Smooth muscle cell (in vitro differentiated cells): ENCODE measurements around the gene PHACTR4. TPM values are rescaled to one million over a fixed set of nuclear protein-coding genes. Genes with fewer than 3 reads are reported as not detected.
"Not testable (repeated sequence)": the region's sequence is repeated elsewhere in the genome, so short reads cannot be mapped to it uniquely, and the experiment has no call there.

Source experiments
- DNase-seq: peaks from one replicate; lab custom pipeline; 2025; ENCODE audit not compliant: unreplicated experiment; lab: John Stamatoyannopoulos, UW
- H2AFZ ChIP-seq: fragments of 200-600 bp; sonication (generic); 2 replicates; pipeline ENCODE4 v1.6.0; 2016; ENCODE audit warnings: antibody characterized with exemption, low read depth, mild to moderate bottlenecking
- H3F3A ChIP-seq: fragments of 200-600 bp; sonication (generic); 2 replicates; pipeline ENCODE4 v1.6.0; 2017; ENCODE audit warnings: antibody characterized with exemption, low read depth
- H3K27ac ChIP-seq: fragments of 200-600 bp; sonication (generic); 2 replicates; pipeline ENCODE4 v1.5.1; 2016; ENCODE audit warnings: low read depth, mild to moderate bottlenecking
- H3K27me3 ChIP-seq: fragments of 200-600 bp; sonication (generic); 2 replicates; pipeline ENCODE4 v1.6.1; 2016; ENCODE audit warnings: low read depth, mild to moderate bottlenecking
- H3K36me3 ChIP-seq: fragments of 200-600 bp; sonication (generic); 2 replicates; pipeline ENCODE4 v1.5.1; 2016; ENCODE audit warnings: low read depth
- H3K4me1 ChIP-seq: fragments of 200-600 bp; sonication (generic); 2 replicates; pipeline ENCODE4 v1.5.1; 2016; ENCODE audit warnings: low read depth
- H3K4me2 ChIP-seq: fragments of 200-600 bp; sonication (generic); 2 replicates; pipeline ENCODE4 v1.6.0; 2016; ENCODE audit warnings: mild to moderate bottlenecking
- H3K4me3 ChIP-seq: fragments of 200-600 bp; sonication (generic); 2 replicates; pipeline ENCODE4 v1.5.1; 2016; ENCODE audit warnings: mild to moderate bottlenecking
- H3K79me2 ChIP-seq: fragments of 200-600 bp; sonication (generic); 2 replicates; pipeline ENCODE4 v1.6.0; 2016; ENCODE audit warnings: low read depth, mild to moderate bottlenecking
- H3K9ac ChIP-seq: fragments of 200-600 bp; sonication (generic); 2 replicates; pipeline ENCODE4 v1.6.0; 2016; ENCODE audit warnings: low read depth
- H3K9me3 ChIP-seq: fragments of 200-600 bp; sonication (generic); replicated peaks from 2 replicates; pipeline ENCODE4 v1.5.1; 2016; ENCODE audit warnings: low read depth
- H4K20me1 ChIP-seq: fragments of 200-600 bp; sonication (generic); 2 replicates; pipeline ENCODE4 v1.6.0; 2016; ENCODE audit warnings: low read depth
- CTCF ChIP-seq: fragments of 200-600 bp; sonication (generic); IDR thresholded peaks from 2 replicates; pipeline ENCODE4 v1.5.1; 2017; ENCODE audit warnings: borderline replicate concordance, mild to moderate bottlenecking, antibody characterized with exemption; ENCODE audit not compliant: insufficient read depth, poor library complexity, severe bottlenecking
- WGBS: methylation state at CpG from one replicate; pipeline ENCODE4 v1.1.7; 2016; ENCODE audit warnings: low lambda C conversion rate; 5-methylcytosine and 5-hydroxymethylcytosine counted together
- polyA plus RNA-seq: library from polyadenylated mRNA; unstranded; fragments of >200 nt; fragmentation: Nextera tagmentation; extraction: Ambion mirVana; gene quantifications from 2 replicates; pipeline ENCODE4 v1.2.1, GENCODE V29; 2016
- total RNA-seq: library from RNA; depleted of rRNA; stranded (reverse); fragments of >200 nt; gene quantifications from 2 replicates; pipeline ENCODE4 v1.2.3, GENCODE V29; 2014

Gene PHACTR4
- total and polyA plus RNA-seq, 2 experiments from 2014 or later, result 15.2 to 20.2 TPM

GRCh38 chr1:28374297-28374696, 4.8 kb downstream of the PHACTR4 start:
- Histone ChIP-seq H3K27ac (peak overlapping the region; percentile 93), H3F3A (peaks cover 16% of the 10 kb centered on the region), H3K36me3 (no peaks in the 10 kb centered on the region), H4K20me1 (peaks cover 3% of the 10 kb centered on the region), H2AFZ (no peak overlapping the region), H3K4me3 (no peak overlapping the region), H3K4me1 (peaks cover 23% of the 10 kb centered on the region), H3K9me3 (no peaks in the 10 kb centered on the region), H3K27me3 (no peaks in the 10 kb centered on the region), H3K4me2 (peak overlapping the region; percentile 37), H3K79me2 (peaks cover 82% of the 10 kb centered on the region), H3K9ac (peak overlapping the region; percentile 66)
- no peak for TF ChIP-seq CTCF
- WGBS, result 75% methylated on average over 2 of the region's 2 CpGs
- DNase-seq, result no peak

GRCh38 chr1:28375598-28375997, 6.1 kb downstream of the PHACTR4 start:
- H3K4me3 ChIP-seq, DNase-seq, H3K27me3 ChIP-seq, H2AFZ ChIP-seq, H3K9ac ChIP-seq, H3K36me3 ChIP-seq, H4K20me1 ChIP-seq, H3K9me3 ChIP-seq, H3K4me2 ChIP-seq: not testable (repeated sequence)
- Histone ChIP-seq H3K4me1 (peaks cover 22% of the 10 kb centered on the region), H3K79me2 (peaks cover 91% of the 10 kb centered on the region), H3F3A (peaks cover 12% of the 10 kb centered on the region), H3K27ac (peak overlapping the region; percentile 93)
- 91% methylated on average over 11 of the region's 11 CpGs for WGBS

DNA sequence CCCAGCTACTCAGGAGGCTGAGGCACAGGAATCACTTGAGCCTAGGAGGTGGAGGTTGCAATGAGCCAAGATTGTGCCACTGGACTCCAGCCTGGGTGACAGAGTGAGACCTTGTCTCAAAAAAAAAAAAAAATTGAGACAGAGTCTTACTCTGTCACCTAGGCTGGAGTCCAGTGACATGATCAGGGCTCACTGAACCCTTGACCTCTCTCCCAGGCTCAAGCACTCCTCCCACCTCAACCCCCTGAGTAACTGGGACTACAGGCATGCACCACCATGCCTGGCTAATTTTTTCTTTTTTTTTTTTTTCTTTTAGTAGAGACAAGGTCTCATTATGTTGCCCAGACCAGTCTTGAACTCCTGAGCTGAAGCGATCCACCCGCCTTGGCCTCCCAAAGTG, 6.7 kb downstream of the PHACTR4 start:
- peaks cover 16% of the 10 kb centered on the region for H3K4me1 ChIP-seq
- not testable (repeated sequence) for H3K27me3 ChIP-seq, H3K36me3 ChIP-seq, H2AFZ ChIP-seq, H3K4me3 ChIP-seq, H3K4me2 ChIP-seq, DNase-seq, H4K20me1 ChIP-seq, H3K9me3 ChIP-seq, H3K9ac ChIP-seq
- peaks cover 91% of the 10 kb centered on the region for H3K79me2 ChIP-seq
- WGBS, result 95% methylated on average over 2 of the region's 2 CpGs
- H3F3A ChIP-seq, result peaks cover 12% of the 10 kb centered on the region
- peak overlapping the region; percentile 93 for H3K27ac ChIP-seq

- no peak for TF ChIP-seq CTCF
- H3K9ac ChIP-seq, result no peak overlapping the region
- H3K27ac ChIP-seq, result no peak overlapping the region
- peaks cover 28% of the 10 kb centered on the region for H4K20me1 ChIP-seq
- no peaks in the 10 kb centered on the region for H3K9me3 ChIP-seq
- no peaks in the 10 kb centered on the region for H3K36me3 ChIP-seq
- H3K4me2 ChIP-seq, result no peak overlapping the region
- H3K27me3 ChIP-seq, result no peaks in the 10 kb centered on the region
- H3K4me3 ChIP-seq, result no peak overlapping the region
- H3K4me1 ChIP-seq, result peaks cover 11% of the 10 kb centered on the region
- H3F3A ChIP-seq, result peaks cover 10% of the 10 kb centered on the region
- WGBS, result 98% methylated on average over 5 of the region's 5 CpGs
- H3K79me2 ChIP-seq, result peaks cover 92% of the 10 kb centered on the region
- H2AFZ ChIP-seq, result no peak overlapping the region
- no peak for DNase-seq
These were observed 9.4 kb downstream of the PHACTR4 start for GRCh38 chr1:28378906-28379305.

GRCh38 chr1:28380394-28380793, 10.9 kb downstream of the PHACTR4 start:
- Histone ChIP-seq H3K4me3 (no peak overlapping the region), H3K4me2 (no peak overlapping the region), H3K79me2 (peaks cover 97% of the 10 kb centered on the region), H2AFZ (no peak overlapping the region), H3K36me3 (no peaks in the 10 kb centered on the region), H3F3A (no peaks in the 10 kb centered on the region), H3K27me3 (no peaks in the 10 kb centered on the region), H3K9ac (no peak overlapping the region), H3K9me3 (no peaks in the 10 kb centered on the region), H4K20me1 (peaks cover 38% of the 10 kb centered on the region), H3K27ac (no peak overlapping the region), H3K4me1 (no peaks in the 10 kb centered on the region)
- WGBS, result 100% methylated on average over 1 of the region's 1 CpG
- no peak for TF ChIP-seq CTCF
- DNase-seq, result no peak

DNA sequence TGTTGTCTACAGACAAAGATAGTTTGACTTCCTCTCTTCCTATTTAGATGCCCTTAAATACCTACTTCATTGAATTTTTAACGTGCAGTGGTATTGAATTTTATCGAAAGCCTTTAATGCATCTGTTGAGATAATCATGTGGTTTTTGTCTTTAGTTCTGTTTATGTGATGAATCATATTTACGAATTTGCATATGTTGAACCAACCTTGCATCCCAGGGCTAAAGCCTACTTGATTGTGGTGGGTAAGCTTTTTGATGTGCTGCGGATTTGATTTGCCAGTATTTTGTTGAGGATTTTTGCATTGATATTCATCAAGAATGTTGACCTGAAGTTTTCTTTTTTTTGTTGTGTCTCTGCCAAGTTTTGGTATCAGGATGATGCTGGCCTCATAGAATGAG, 14.2 kb downstream of the PHACTR4 start:
- not testable (repeated sequence) for H3K4me1 ChIP-seq, H3K27me3 ChIP-seq, H3K27ac ChIP-seq, DNase-seq, H3K4me3 ChIP-seq, H3K36me3 ChIP-seq, H3F3A ChIP-seq, H2AFZ ChIP-seq, H3K4me2 ChIP-seq, H3K9me3 ChIP-seq, H3K9ac ChIP-seq
- 94% methylated on average over 4 of the region's 4 CpGs for WGBS
- H3K79me2 ChIP-seq, result peaks cover 98% of the 10 kb centered on the region
- H4K20me1 ChIP-seq, result peaks cover 69% of the 10 kb centered on the region
